WTC11 (cell line): ENCODE measurements around the gene PRDM2.

Experiments
- CBFB ChIP-seq: sonication (generic); formaldehyde crosslinking; IDR thresholded peaks from 2 replicates; pipeline ENCODE4 v1.8.1; 2022; ENCODE audit warnings: mild to moderate bottlenecking, low read depth, missing genetic modification reagents
- CTCF ChIP-seq: fragments of 200-600 bp; IDR thresholded peaks from 2 replicates; pipeline ENCODE4 v1.8.0; 2022; ENCODE audit warnings: antibody characterized with exemption
- E2F5 ChIP-seq: sonication (generic); formaldehyde crosslinking; IDR thresholded peaks from 2 replicates; pipeline ENCODE4 v1.8.1; 2022; ENCODE audit warnings: mild to moderate bottlenecking, moderate library complexity, missing genetic modification reagents
- EMX1 ChIP-seq: fragments of 250-450 bp; sonication (Bioruptor Pico); IDR thresholded peaks from 2 replicates; pipeline ENCODE4 v1.8.0; 2021; ENCODE audit warnings: mild to moderate bottlenecking
- GABPB1 ChIP-seq: sonication (generic); formaldehyde crosslinking; IDR thresholded peaks from 2 replicates; pipeline ENCODE4 v1.8.1; 2023; ENCODE audit warnings: mild to moderate bottlenecking, missing genetic modification reagents
- RELA ChIP-seq: sonication (generic); formaldehyde crosslinking; IDR thresholded peaks from 2 replicates; pipeline ENCODE4 v1.8.1; 2022; ENCODE audit warnings: missing genetic modification reagents, mild to moderate bottlenecking, borderline replicate concordance
- SMAD3 ChIP-seq: sonication (generic); formaldehyde crosslinking; IDR thresholded peaks from 2 replicates; pipeline ENCODE4 v1.8.0; 2022; ENCODE audit warnings: missing genetic modification reagents, mild to moderate bottlenecking, borderline replicate concordance
- USF1 ChIP-seq: sonication (generic); formaldehyde crosslinking; IDR thresholded peaks from 2 replicates; pipeline ENCODE4 v1.8.0; 2022; ENCODE audit warnings: mild to moderate bottlenecking, missing genetic modification reagents
- ZBTB43 ChIP-seq: sonication (generic); formaldehyde crosslinking; IDR thresholded peaks from 2 replicates; pipeline ENCODE4 v1.8.1; 2023; ENCODE audit warnings: mild to moderate bottlenecking, missing genetic modification reagents

- no peak for TF ChIP-seq CBFB (CRISPR knock-in tag)
- TF ChIP-seq CTCF = no peak
- no peak for TF ChIP-seq E2F5 (CRISPR knock-in tag)
- no peak for TF ChIP-seq USF1 (CRISPR knock-in tag)
- TF ChIP-seq GABPB1 (CRISPR knock-in tag) = no peak
- no peak for TF ChIP-seq ZBTB43
- TF ChIP-seq RELA (CRISPR knock-in tag) = no peak
- no peak for TF ChIP-seq SMAD3 (CRISPR knock-in tag)
- TF ChIP-seq EMX1 (CRISPR knock-in tag) = no peak
Observed at GRCh38 chr1:13830616-13831280, 130.8 kb downstream of the PRDM2 start.
